Measurements from ENCODE around the gene LYZL1.
"Not testable (repeated sequence)": the region's sequence is repeated elsewhere in the genome, so short reads cannot be mapped to it uniquely, and the experiment has no call there.

LYZL1 gene

DNA sequence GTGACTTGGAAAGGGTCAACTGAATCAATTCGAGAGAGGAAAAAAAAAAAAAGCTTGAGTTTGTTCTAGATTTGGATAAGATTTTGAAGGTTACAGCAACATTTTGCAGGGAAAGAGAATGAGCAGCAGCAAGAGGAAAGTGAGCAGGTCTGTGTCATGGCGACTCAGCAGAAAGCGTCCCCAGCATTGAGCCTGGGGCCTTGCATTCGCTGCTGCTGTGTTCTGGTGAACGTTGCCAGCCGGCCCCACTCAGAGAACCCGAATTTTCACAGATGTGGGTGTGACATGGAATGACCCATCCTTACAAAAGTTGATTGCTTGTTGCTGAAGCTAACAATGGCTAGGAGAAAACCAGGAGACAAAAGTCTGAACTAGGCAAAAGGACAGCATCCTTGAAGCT lies 21.6 kb downstream of the LYZL1 start:
- not testable (repeated sequence) for DNase-seq

DNA sequence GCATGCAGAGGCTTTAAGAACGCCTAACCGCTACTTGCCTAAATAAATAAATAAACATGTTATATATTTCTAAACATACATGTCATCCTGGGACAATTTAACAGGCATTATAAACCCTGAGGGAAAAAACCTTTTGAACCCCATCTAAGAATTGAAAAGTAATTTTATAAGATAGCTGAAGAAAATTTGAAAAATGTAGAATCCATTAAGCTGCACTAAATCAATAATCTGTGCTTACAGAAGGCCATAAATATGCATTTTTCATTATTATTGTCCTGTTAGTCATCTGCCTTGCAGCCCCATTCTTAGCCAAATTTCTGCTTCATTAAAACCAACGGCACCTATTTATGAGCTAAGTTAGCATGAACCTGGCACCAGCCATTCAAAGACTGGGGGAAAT lies 24.2 kb downstream of the LYZL1 start:
- no peak for DNase-seq

DNA sequence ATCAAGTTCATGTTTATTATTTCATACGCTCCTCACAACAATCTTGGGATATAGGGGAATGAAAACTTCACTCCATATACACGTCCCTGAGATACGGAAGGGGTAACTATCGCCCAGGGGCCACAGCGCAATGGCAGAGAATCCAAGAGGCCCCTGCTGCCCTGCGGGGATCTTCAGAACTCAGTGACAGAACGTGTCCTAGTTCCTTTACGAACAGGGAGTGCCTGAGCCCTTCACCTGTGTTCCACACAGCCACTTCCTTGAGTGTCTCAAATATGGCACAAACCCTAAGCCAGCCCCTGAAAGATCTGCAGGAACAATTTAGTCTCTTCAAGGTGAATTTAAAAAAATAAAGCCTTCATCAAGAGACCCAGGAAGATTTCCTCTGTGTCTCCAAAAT lies 25.9 kb downstream of the LYZL1 start:
- DNase-seq = no peak

DNA sequence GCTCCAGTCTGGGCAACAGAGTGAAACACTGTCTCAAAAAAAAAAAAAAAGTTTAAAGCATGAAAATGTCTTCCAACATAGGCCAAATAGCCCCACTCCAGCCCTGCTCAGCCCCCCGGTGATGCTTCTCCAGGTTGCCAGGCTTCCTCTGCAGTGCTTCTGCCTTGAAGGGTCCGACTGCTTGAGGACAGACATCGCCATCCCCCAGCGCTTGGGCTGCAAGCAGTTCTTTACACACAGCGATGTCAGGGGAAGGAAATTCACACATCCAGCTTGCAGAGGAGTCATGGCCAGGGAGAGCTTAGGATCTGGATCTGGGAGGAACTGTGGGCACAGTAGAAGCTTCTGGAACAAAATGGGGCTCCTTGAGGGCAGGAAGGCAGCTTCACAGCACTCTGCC lies 26.9 kb downstream of the LYZL1 start:
- DNase-seq = no peak

DNA sequence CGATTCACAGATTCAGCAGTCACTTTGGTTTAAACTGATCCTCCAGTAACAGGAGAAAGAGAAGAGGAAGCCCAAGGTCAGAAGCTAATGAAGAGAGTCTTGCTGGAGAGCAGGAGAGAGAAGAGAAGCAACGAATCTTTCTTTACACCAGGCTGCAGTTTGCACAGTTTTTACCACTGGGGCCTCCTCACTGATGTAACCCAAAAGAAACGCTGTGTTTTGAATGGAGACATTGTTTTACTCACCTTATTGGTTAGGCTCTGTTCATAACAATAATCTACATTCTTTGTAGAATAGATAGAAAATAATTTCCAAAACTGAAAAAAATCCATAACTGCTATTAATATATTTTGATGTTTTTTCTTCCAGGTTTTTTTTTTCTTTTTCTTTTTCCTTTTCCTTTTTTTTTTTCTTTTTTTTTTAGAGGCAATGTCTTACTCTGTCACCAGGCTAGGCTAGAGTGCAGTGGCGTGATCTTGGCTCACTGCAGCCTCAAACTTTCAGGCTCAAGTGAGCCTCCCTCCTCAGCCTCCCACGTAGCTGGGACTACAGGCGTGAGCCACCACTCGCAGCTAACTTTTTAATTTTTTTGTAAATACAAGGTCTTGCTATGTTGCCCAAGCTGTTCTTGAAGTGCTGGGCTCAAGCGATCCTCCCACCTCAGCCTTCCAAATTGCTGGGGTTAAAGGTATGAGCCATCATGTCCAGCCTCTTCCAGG lies 27.6 kb downstream of the LYZL1 start:
- no peak for DNase-seq

DNA sequence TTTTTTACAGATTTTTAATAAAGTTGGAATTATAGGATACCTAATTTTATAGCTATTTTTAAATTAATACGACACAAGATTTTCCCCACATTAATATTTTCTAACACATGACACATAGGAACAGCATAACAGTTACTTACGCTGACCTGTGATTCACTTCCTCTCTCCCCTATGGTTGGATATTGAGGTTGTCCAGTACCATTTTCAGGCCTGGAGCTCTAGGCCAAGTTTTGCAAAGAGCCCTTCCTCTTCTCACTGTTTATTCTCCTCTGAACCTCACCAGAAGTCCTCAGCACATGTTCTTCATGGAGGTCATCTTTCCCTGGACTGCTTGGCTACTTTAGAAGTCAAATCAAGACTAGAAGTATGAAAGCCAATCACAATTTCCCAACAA lies 28.2 kb downstream of the LYZL1 start:
- DNase-seq = no peak

DNA sequence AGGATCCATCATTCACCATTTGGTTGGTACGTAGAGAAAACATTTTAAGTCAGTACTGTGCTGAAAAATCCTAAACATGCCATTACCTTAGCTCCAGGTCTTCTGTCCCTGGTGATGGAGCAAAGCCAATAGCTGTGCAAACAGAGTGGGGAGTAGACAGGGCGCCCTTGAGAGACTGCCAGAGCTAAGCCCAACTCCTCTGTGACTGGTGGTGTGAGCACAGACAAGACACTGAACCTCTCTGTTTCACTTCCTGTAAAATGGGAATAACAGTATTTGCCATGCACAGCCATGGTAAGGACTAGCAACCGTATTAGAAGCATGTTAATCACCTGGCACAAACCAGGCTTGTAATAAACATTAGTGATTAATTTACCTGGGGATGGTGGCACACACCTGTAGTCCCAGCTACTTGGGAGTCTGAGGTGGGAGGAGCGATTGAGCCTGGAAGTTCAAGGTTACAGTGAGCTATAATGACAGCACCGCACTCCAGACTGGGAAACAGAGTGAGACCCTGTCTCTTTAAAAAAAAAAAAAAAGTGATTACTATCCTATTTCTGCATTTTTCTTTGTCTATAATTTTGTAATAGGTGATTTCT lies 28.7 kb downstream of the LYZL1 start:
- no peak for DNase-seq

DNA sequence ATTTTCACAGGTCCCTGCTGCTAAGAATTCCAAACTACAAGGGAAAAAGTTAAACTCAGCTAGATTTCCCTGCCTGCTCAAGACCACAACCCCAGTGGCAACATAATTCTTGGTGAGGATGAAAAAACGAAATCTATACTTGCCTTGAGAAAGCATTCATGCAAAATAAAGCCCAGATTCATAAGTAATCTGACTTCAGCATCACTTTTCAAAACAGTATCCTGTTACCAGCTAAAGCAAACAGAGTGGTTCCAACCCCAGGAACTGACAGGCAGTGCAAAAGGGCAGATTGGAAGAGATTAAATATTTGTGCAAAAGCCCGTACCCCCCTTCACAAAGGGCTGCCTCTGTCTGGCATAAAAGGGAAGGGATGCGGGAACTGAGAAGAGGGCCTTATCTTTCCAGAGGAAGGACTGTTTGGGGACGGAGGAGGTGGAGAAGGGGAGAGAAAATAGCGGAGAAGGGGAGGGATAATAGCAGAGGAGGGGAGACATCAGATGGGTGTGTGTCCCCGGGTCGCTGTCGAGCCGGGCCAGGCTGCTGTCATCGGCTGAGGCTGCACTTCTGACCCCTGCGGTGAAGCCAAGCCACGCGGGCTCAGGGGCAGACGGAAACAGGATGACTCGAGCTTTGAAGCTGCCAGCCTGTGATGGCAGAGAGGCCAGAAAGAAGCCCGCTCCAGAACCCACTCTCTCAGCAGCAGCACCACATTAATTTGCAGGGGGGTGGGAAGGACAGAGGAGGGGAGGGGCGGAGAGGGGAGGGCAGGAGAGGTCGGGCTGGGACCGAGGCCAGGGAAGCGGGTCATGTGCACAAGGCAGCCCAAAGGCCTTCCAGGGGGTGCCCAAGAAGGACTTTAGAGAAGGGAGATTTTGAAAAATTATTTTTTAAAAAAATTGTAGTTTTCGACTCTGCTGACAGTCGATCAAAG lies 29.5 kb downstream of the LYZL1 start:
- DNase-seq = not testable (repeated sequence)

DNA sequence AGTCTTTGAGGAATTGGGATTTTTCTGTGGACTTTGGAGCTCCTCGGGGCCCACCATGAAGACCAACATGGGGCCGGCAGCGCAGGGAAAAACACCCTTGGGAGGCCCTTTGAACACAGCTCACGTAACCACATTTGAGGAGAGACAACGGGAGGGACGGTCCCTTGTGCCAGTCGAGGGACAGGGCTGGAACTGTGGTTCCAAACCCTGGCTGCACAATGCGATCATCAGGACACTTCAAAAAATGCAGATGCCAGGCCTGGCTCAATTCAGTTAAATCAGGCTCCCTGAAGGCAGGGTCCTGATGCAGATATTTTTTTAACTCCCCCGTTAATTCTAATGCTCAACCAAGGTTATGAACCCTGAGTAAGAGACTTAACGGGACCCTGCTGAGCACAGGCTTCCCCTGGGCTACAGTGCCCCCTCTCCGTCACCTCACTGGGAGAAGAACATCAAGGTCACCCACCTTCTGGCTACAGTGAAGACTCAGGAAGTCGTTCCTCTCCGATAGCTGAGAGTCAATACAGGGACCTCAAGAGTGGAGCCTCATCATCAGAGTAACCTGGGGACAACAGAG lies 30.4 kb downstream of the LYZL1 start:
- DNase-seq = no peak

DNA sequence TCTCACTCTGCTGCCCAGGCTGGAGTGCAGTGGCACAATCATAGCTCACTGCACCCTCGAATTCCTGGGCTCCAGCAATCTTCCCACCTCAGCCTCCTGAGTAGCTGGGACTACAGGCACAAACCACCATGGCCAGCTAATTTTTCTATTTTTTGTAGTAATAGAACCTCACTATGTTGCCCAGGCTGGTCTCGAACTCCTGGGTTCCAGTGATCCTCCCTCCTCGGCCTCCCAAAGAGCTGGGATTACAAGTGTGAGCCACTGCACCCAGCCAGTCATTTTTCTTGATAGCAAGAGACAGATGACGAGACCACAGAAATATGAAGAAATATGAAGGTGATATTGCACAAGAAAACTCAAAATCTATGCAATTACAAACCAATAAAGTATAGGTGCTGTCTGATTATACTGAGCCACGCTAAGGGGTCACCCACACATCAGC lies 31.8 kb downstream of the LYZL1 start:
- not testable (repeated sequence) for DNase-seq

DNA sequence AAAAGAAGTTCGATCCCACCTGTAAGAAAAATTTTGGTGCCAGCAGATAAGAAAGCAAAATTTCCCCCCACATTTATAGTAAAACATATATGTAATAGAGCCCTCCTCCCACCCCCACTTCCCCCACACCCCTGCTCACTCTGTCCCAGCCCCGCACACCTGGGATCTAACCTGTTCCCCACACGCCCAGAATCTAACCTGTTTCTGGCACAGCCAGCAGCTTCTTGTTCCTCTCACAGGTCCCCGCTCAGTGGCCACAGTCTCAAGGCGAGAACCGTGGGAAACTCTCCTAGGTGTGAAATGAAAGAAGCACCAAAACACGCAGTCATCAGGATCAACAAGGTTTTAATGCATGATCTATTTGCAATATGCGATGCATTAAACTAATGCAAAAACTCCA lies 32.8 kb downstream of the LYZL1 start:
- no peak for DNase-seq

DNA sequence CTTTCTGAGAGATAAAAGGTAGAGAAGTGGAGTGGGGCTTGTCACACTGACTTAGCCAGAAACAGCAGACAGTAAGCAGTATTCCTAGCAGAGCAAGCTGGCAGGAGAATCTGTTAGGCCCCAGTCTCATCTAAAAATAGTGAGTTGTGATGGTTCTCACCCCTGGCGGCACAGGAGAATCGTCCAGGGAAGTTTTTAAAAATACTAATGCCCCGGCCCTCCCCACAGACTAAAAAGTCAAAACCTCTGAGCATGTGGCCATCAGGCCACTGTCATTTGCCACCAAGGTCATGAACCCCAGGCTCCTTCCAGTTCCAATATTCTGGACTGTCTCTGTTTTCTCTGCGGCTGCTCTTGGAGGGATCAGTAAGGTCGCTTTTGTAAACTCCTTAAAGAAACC lies 34.0 kb downstream of the LYZL1 start:
- no peak for DNase-seq

DNA sequence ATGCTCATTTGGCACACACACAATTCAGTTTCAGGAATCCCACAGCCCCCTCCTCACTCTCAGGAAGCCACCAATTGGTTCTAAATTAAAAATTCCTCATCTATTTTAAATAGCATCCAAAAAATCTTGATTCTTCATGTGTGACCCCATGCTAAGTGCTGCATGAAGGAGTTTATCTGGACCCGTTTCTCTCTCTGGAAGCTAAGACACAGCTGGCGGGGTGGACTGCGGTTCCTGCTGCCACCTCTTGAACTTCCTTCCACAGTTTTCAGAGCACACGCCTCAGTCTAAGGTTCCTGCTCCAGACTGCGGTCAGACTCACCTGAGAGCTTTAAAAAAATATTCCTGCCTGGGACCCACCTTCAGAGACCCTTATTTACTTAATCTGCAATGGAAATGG lies 34.5 kb downstream of the LYZL1 start:
- DNase-seq = no peak

DNA sequence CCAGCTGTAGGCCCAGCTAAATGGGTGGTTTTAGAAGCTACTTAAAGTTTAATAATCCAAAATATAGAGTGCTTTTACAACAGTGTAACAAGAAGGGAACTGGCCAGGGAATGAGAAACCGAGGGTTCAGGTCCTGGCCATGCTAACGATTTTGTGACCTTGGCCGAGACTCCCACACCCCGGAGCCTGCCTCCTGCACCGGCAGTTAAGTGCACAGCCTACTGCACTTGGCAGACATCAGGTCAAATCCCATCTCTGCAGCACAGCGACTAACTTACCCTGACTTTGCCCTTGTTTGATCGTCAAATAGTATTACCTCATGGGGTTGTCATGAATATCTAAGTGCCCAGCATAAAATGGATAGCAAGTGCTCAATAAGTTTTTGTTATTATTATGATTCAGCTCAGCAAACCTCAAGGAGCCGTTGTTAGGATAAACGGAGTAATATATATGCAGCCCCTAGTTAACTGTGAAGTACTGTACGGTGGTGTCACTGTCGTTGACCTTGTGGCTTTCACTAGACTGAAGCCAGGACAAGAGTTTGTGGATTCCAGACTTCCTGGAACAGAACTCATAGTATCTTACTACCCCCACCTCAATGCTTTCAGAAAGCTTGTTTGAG lies 35.5 kb downstream of the LYZL1 start:
- DNase-seq = no peak

DNA sequence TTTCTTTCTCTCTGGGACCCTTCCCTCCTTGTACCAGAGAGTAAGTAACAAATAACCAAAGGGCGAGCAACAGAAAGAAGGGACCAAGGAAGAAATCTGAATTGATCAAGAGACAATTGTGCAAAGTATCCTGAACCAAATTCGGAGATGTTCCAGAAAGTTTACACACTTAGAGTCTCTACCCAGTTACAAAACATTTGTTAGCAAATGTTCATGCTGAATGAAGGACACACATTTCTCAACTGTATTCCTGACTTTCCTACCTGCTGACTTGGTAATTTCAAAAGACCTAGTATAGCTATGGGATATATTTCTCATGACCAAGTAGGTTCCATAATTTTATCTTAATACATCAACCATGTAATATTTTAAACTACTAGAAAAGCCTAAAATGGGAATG lies 37.4 kb downstream of the LYZL1 start:
- DNase-seq = no peak

DNA sequence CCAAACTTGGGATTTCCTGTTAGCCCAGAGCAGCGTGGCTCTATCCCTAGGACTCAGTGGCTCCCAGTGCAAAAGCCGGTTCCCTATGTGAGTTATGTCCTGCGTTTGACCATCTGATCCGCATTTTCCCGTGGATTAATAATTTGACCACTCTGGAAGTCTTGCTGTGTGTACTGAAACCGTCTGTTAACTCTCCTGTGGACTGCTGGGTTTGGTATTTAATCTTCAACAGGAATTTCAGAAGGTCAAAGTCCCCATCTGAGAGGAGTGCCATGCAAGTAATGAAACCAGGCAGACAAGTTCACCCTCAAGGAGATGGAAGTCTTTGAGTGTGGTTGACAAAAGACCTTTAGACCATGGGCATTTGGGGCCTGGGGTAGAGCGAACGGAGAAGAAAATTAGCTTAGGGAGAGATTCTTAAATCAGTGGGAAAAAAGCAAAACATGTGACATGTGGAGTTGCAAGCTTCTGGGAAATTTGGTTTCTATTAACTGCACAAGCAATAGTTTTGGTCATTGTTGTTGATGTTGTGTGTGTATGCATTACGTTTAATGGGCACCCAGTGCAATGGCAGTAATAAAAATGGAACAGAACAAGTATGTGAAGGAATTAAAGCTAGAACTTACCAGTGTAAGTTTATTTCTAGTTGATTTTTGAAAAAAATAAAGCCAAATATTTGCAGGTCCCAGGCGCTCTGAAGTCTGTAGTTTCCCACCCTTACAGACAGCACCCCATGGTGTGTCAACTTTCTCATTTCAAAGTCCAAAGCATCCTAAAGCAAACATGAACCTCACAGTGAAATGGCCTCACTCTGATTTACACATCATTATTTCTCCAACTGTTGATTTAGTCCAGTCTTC lies 38.2 kb downstream of the LYZL1 start:
- DNase-seq = no peak

DNA sequence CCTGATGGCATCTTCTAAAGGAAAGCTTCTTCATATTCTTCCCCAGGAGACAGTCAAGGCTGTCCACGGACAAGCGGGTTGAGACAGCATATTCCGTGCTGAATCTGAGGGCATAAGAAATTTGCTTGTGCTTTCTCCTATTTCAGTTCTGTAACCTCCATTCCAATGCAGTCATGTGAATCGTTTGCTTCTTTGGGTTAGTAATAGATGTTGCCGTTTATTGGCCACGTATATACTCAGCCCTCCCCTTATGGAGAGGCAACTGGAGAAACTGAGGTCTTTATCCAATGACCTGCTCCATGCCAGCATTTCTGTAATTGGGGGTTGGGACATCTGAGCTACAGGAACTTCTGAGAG lies 38.9 kb downstream of the LYZL1 start:
- no peak for DNase-seq

DNA sequence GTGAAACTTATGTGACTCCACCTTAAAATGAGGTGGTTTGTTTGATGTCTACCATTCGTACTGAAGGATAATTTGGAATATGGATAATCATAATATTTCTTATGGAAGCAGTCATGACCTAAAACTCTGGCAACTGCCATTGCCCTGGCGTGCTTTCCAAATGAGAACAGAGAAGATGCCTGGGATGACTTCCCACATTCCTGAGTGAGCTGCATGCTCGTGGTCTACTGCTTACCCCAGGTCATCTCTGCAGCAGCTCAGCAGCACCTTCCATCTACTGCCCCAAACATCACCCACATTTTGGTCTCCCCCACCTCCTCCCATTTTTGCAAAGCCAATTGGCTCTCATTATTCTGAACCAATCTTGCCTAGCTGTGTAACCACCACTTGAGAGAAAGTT lies 40.1 kb downstream of the LYZL1 start:
- DNase-seq = no peak

DNA sequence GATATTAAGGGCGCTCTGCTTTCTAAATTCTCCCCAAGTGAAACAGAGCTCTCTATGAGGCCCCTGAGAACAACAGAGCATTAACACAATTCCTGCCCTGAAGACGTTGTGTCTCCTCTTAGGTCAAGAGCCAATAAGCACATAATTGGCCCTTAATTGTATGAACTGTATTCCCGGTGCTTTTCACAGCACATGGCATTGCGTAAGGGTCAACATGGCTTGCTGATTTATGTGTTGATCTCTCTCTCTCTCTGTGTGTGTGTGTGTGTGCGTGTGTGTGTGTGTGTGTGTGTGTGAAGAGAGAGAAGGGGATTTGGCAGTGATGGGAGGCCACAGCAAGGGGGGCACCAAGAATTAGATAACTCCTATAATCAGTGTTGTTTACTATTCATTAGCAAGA lies 40.5 kb downstream of the LYZL1 start:
- no peak for DNase-seq

DNA sequence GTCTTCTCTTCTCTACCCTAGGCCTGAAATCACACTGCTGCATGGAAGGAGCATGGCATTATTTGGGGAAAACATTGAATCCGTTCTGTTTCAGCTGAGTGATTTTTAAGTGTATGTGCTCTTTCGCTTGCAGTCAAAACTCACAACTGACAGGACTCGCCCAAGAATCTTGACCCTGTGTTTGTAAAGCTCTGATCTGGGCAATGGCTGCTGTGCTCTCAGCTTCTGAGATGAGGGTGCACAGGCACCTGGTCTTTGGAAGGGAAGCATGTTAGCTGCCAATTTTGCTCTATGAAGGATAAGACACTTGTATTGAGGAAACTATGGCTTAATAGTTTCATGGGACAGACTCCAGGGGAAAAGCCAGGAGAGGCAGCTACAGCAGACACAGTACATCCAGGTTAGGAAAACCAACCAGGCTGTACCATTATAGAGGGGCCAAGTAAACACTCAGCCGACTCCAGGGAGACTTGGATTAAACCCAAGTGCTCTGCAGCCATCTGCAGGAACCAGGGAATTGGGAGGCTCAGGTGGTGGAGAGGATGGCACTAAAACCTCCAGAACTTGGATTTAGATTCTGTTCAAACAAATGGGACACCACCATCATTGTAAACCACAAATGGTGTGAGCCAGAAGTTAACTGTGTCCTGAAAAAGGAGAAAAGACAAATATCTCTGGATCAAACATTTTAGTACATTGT lies 43.3 kb downstream of the LYZL1 start:
- DNase-seq = no peak

DNA sequence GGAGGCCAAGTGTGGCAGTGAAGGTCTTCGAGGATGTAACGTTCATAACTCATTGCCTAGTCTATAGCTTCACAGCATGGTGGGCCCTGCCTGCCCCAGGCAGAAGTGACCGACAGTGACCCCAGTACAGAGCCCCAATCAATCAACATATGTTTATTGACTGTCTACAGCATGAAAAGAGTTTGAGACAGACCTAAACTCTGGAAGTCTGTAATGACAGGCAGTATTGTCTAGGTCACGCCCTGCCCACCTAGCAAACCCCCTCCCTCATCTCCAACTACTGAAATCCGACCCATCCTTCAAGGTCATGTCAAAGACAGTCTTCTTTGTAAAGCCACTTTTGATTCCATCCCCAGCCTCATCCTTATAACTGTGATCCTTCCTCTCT lies 43.9 kb downstream of the LYZL1 start:
- DNase-seq = no peak

DNA sequence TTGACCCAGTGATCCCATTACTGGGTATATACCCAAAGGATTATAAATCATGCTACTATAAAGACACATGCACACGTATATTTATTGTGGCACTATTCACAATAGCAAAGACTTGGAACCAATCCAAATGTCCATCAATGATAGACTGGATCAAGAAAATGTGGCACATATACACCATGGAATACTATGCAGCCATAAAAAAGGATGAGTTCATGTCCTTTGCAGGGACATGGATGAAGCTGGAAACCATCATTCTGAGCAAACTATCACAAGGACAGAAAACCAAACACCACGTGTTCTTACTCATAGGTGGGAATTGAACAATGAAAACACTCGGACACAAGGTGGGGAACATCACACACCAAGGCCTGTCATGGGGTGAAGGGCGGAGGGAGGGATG lies 48.7 kb downstream of the LYZL1 start:
- DNase-seq = not testable (repeated sequence)

Data from NCI-H1694 (cell line).